SK-N-SH (cell line): ENCODE data around the gene CDCA8. TPM values are rescaled to one million over a fixed set of nuclear protein-coding genes. Genes with fewer than 3 reads are reported as not detected.

Experiments used
- CTCF ChIA-PET: fragments of 300-600, 350-600 bp; formaldehyde crosslinking; extraction: SDS; loops from one replicate; lab custom pipeline; 2021; lab: Yijun Ruan, JAX
- POLR2A ChIA-PET: fragments of 350-600 bp; sonication (Branson Sonifier 250); formaldehyde crosslinking; extraction: SDS; loops from one replicate; lab custom pipeline; 2020; ENCODE audit warnings: antibody characterized with exemption, inconsistent platforms; lab: Yijun Ruan, JAX
- DNase-seq: peaks from one replicate; pipeline ENCODE4 v3.0.0; 2012
- H2AFZ ChIP-seq: fragments of 200-600 bp; sonication (generic); 2 replicates; pipeline ENCODE4 v1.8.1; 2016; ENCODE audit warnings: antibody characterized with exemption, mild to moderate bottlenecking, low read depth
- H3F3A ChIP-seq: fragments of 200-600 bp; sonication (generic); replicated peaks from 2 replicates; pipeline ENCODE3; 2016; ENCODE audit warnings: antibody characterized with exemption, mild to moderate bottlenecking; ENCODE audit not compliant: insufficient read depth
- H3K27ac ChIP-seq, 2 experiments: fragments of 200-500 bp in 1 of 2; fragments of 200-600 bp in 1 of 2; sonication (Bioruptor generic) in 1 of 2; sonication (generic), shearing (Covaris generic) in 1 of 2; 2 replicates each; pipeline versions ENCODE4 v1.5.1 to v1.6.1; 2014 to 2016; ENCODE audit warnings: low read depth in 2 of 2, inconsistent platforms in 1 of 2, low read length in 1 of 2, mild to moderate bottlenecking in 1 of 2, mixed read lengths in 1 of 2
- H3K27me3 ChIP-seq: fragments of 200-600 bp; sonication (generic), shearing (Covaris generic); 2 replicates; pipeline ENCODE4 v1.6.1; 2016; ENCODE audit warnings: mixed run types; ENCODE audit not compliant: insufficient read depth
- H3K36me3 ChIP-seq, 2 experiments: fragments of 200-500 bp in 1 of 2; fragments of 200-600 bp in 1 of 2; sonication (Bioruptor generic) in 1 of 2; sonication (generic) in 1 of 2; replicated peaks in 1 of 2; 2 replicates each; pipeline versions ENCODE3 to v1.5.1; 2014 to 2016; ENCODE audit warnings: low read length in 1 of 2, mild to moderate bottlenecking in 1 of 2; ENCODE audit not compliant: insufficient read depth in 2 of 2, control insufficient read depth in 1 of 2
- H3K4me1 ChIP-seq, 2 experiments: fragments of 200-500 bp in 1 of 2; fragments of 200-600 bp in 1 of 2; sonication (Bioruptor generic) in 1 of 2; sonication (generic), shearing (Covaris generic) in 1 of 2; 2 replicates each; pipeline versions ENCODE4 v1.5.1 to v1.6.1; 2014 to 2016; ENCODE audit warnings: low read depth in 1 of 2, low read length in 1 of 2, mixed run types in 1 of 2; ENCODE audit not compliant: insufficient read depth in 2 of 2, control insufficient read depth in 1 of 2
- H3K4me2 ChIP-seq: fragments of 200-600 bp; sonication (generic), shearing (Covaris generic); 2 replicates; pipeline ENCODE4 v1.6.1; 2017; ENCODE audit warnings: mixed run types
- H3K4me3 ChIP-seq, 2 experiments: fragments of 200-500 bp in 1 of 2; fragments of 200-600 bp in 1 of 2; sonication (Bioruptor generic) in 1 of 2; sonication (generic), shearing (Covaris generic) in 1 of 2; 2 replicates each; pipeline versions ENCODE4 v1.5.1 to v1.8.1; 2014 to 2016; ENCODE audit warnings: low read depth in 2 of 2, inconsistent platforms in 1 of 2, low read length in 1 of 2, mild to moderate bottlenecking in 1 of 2, mixed read lengths in 1 of 2, moderate library complexity in 1 of 2
- H3K79me2 ChIP-seq: fragments of 200-600 bp; sonication (generic); 2 replicates; pipeline ENCODE4 v1.8.1; 2017; ENCODE audit warnings: mild to moderate bottlenecking; ENCODE audit not compliant: insufficient read depth
- H3K9ac ChIP-seq: fragments of 200-600 bp; sonication (generic); 2 replicates; pipeline ENCODE4 v1.6.1; 2017; ENCODE audit warnings: mixed run types
- H3K9me2 ChIP-seq: fragments of 200-600 bp; sonication (generic); 2 replicates; pipeline ENCODE4 v1.6.1; 2017; ENCODE audit warnings: mixed run types
- H3K9me3 ChIP-seq: fragments of 200-600 bp; sonication (generic); 2 replicates; pipeline ENCODE4 v1.6.1; 2017; ENCODE audit warnings: mixed run types, mild to moderate bottlenecking, moderate library complexity
- H4K20me1 ChIP-seq: fragments of 200-600 bp; sonication (generic); 2 replicates; pipeline ENCODE4 v1.6.1; 2017; ENCODE audit warnings: mild to moderate bottlenecking, mixed run types; ENCODE audit not compliant: insufficient read depth
- CHD2 ChIP-seq: fragments of 150-350 bp; IDR thresholded peaks from 2 replicates; pipeline ENCODE4 v1.6.1; 2018; ENCODE audit warnings: low read length; ENCODE audit not compliant: partially characterized antibody
- ELF1 ChIP-seq: IDR thresholded peaks from 2 replicates; pipeline ENCODE4 v1.4.0; 2012
- EZH2phosphoT487 ChIP-seq: fragments of 200-600 bp; sonication (generic); IDR thresholded peaks from 2 replicates; pipeline ENCODE4 v1.6.1; 2017; ENCODE audit warnings: low read depth, mixed run types, mild to moderate bottlenecking, antibody characterized with exemption, moderate library complexity, borderline replicate concordance
- FOSL2 ChIP-seq: IDR thresholded peaks from 2 replicates; pipeline ENCODE4 v1.4.0; 2012; ENCODE audit warnings: low read depth, mild to moderate bottlenecking, moderate library complexity, borderline replicate concordance
- FOXM1 ChIP-seq: IDR thresholded peaks from 2 replicates; pipeline ENCODE4 v1.4.0; 2012; ENCODE audit warnings: low read depth, mild to moderate bottlenecking
- GABPA ChIP-seq: IDR thresholded peaks from 2 replicates; pipeline ENCODE4 v1.4.0; 2012; ENCODE audit warnings: low read depth, mild to moderate bottlenecking
- GATA2 ChIP-seq: sonication (generic); formaldehyde crosslinking; IDR thresholded peaks from 2 replicates; pipeline ENCODE4 v1.5.0; 2020; ENCODE audit warnings: mild to moderate bottlenecking, missing genetic modification reagents
- JUND ChIP-seq: IDR thresholded peaks from 2 replicates; pipeline ENCODE4 v1.4.0; 2012
- RCOR1 ChIP-seq: fragments of 150-350 bp; IDR thresholded peaks from 2 replicates; pipeline ENCODE4 v1.6.1; 2017; ENCODE audit warnings: antibody characterized with exemption, low read length
- RFX5 ChIP-seq: IDR thresholded peaks from 2 replicates; pipeline ENCODE4 v1.6.1; 2012; ENCODE audit warnings: mild to moderate bottlenecking, improper control_type of control experiment, low read length
- RXRA ChIP-seq: IDR thresholded peaks from 2 replicates; pipeline ENCODE4 v1.4.0; 2012; ENCODE audit warnings: low read depth, mild to moderate bottlenecking, borderline replicate concordance
- SIN3A ChIP-seq: IDR thresholded peaks from 2 replicates; pipeline ENCODE4 v1.6.1; 2012; ENCODE audit warnings: low read depth, mild to moderate bottlenecking, low read length, moderate library complexity, borderline replicate concordance
- TAF1 ChIP-seq: IDR thresholded peaks from 2 replicates; pipeline ENCODE4 v1.6.1; 2012; ENCODE audit warnings: low read depth, mild to moderate bottlenecking, low read length, moderate library complexity, borderline replicate concordance
- TCF12 ChIP-seq: IDR thresholded peaks from 2 replicates; pipeline ENCODE4 v1.4.0; 2012
- TEAD4 ChIP-seq: IDR thresholded peaks from 2 replicates; pipeline ENCODE4 v1.4.0; 2012; ENCODE audit warnings: mild to moderate bottlenecking, borderline replicate concordance; ENCODE audit not compliant: insufficient read depth
- USF2 ChIP-seq: fragments of 150-350 bp; IDR thresholded peaks from 2 replicates; pipeline ENCODE4 v1.6.1; 2017; ENCODE audit warnings: antibody characterized with exemption, low read length, low read depth, borderline replicate concordance
- ZBTB33 ChIP-seq: IDR thresholded peaks from 2 replicates; pipeline ENCODE4 v1.4.0; 2012; ENCODE audit warnings: low read depth, borderline replicate concordance
- WGBS: methylation state at CpG from one replicate; pipeline ENCODE4 v1.1.6; 2017; ENCODE audit warnings: low lambda C conversion rate; 5-methylcytosine and 5-hydroxymethylcytosine counted together
- polyA plus RNA-seq, 3 experiments: library from polyadenylated mRNA; depleted of rRNA; stranded (reverse); fragments of >200 nt; gene quantifications; 2 replicates each; pipeline ENCODE4 v1.2.3, GENCODE V29; 2012

Gene CDCA8
- polyA plus RNA-seq, 1 of the 3 experiments (the other 2 are of a cell fraction) = 22.9 TPM

GRCh38 chr1:37650173-37650572 lies 42.1 kb upstream of the CDCA8 start:
- Histone ChIP-seq H3K4me2 (no peak overlapping the region), H3K4me3 (no peak overlapping the region), H3K4me1 (no peaks in the 10 kb centered on the region), H3K36me3 (no peaks in the 10 kb centered on the region), H3K79me2 (no peaks in the 10 kb centered on the region), H3K9me3 (no peaks in the 10 kb centered on the region), H3K9ac (no peak overlapping the region), H3K27ac (no peak overlapping the region), H4K20me1 (no peaks in the 10 kb centered on the region), H3F3A (no peaks in the 10 kb centered on the region), H2AFZ (no peak overlapping the region), H3K27me3 (0 out of 2 replicates have a peak, but pooled peaks cover 8% of the 10 kb centered on the region), H3K9me2 (no peaks in the 10 kb centered on the region)
- TF ChIP-seq FOXM1 = no peak
- TF ChIP-seq TEAD4 = no peak
- no peak for TF ChIP-seq TAF1
- POLR2A ChIA-PET = no interaction called here
- WGBS = 41% methylated on average over 5 of the region's 5 CpGs
- DNase-seq = no peak
- CTCF ChIA-PET = interaction anchor here (1.3 to 1.8 kb wide), 2 partner anchors 32 to 47 kb away, joined by 3 to 7 read pairs; no protein-coding TSS in a partner anchor

- no peak overlapping the region for H2AFZ ChIP-seq
- no peaks in the 10 kb centered on the region for H3K4me1 ChIP-seq
- H3K9ac ChIP-seq = no peak overlapping the region
- H3K9me3 ChIP-seq = no peaks in the 10 kb centered on the region
- H3K4me2 ChIP-seq = no peak overlapping the region
- H3K79me2 ChIP-seq = no peaks in the 10 kb centered on the region
- H3K27ac ChIP-seq = no peak overlapping the region
- POLR2A ChIA-PET = no interaction called here
- no peaks in the 10 kb centered on the region for H3F3A ChIP-seq
- no peaks in the 10 kb centered on the region for H3K9me2 ChIP-seq
- no peak for TF ChIP-seq EZH2phosphoT487
- no peak for TF ChIP-seq SIN3A
- no peak for TF ChIP-seq TEAD4
- TF ChIP-seq RCOR1 = no peak
- TF ChIP-seq RFX5 = no peak
- TF ChIP-seq TCF12 = no peak
- TF ChIP-seq ELF1 = no peak
- TF ChIP-seq TAF1 = no peak
- no peak for TF ChIP-seq RXRA
- no peak for TF ChIP-seq USF2
- TF ChIP-seq CHD2 = no peak
- no peak for TF ChIP-seq GABPA
- no peak for TF ChIP-seq ZBTB33
- TF ChIP-seq FOSL2 = no peak
- TF ChIP-seq GATA2 = no peak
- TF ChIP-seq JUND = no peak
- TF ChIP-seq, all 33 proteins: peak for 0
- Histone ChIP-seq H3K36me3 (no peaks in the 10 kb centered on the region), H3K4me3 (no peak overlapping the region), H3K27me3 (0 out of 2 replicates have a peak, but pooled peaks cover 8% of the 10 kb centered on the region), H4K20me1 (no peaks in the 10 kb centered on the region)
- CTCF ChIA-PET = interaction anchor here (1.3 to 1.8 kb wide), 2 partner anchors 31 to 47 kb away, joined by 3 to 7 read pairs; no protein-coding TSS in a partner anchor
- 0% methylated on average over 3 of the region's 5 CpGs for WGBS
- DNase-seq = no peak
These were observed 41.6 kb upstream of the CDCA8 start for GRCh38 chr1:37650721-37651120.
